Measurements from ENCODE around the gene RHBDD2.
A peak's percentile ranks its signal among the peaks of the same experiment; 100 is the strongest.
"Not testable (repeated sequence)": the region's sequence is repeated elsewhere in the genome, so short reads cannot be mapped to it uniquely, and the experiment has no call there.

The RHBDD2 gene

DNA sequence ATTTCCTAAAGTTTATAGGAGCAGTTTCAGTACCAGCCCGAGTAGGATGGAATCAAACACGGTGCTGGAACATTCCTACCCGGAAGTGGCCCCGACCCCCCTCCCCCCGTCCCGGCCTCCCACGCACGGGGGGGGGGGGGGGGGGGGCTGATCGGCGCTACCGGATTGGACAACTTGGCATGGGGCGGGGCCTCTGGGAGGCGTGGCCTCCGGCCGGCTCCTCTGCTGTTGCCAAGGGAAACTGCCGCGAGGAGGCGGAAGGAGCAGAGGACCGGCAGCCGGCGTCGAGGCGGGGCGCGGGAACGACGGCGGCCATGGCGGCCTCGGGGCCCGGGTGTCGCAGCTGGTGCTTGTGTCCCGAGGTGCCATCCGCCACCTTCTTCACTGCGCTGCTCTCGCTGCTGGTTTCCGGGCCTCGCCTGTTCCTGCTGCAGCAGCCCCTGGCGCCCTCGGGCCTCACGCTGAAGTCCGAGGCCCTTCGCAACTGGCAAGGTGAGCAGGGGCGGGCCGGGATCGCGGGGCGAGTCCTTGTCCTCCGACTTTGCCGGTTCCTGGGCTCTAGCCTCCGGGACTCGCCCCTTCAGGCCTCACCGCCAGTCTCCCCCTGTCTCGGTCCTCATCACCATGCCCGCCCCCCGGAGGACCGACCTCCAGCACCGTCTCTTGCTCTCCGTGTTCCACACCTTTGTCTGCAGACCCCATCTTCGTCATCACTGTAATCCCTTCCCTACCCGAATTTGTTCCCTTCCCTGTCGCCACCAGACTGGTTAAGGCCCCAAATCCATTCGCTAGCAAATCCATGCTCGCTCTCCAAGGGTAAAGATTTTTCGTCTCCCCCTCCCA is at the start of gene RHBDD2:
Gene RHBDD2 (plus strand): TSS at position 266 of the 843 bp plus-strand sequence. CDS start 49 bp downstream, at position 315.
- peak; percentile 97 for DNase-seq

- not testable (repeated sequence) for DNase-seq
Observed at GRCh38 chr7:75829656-75830055, 49.2 kb upstream of the RHBDD2 start.

DNA sequence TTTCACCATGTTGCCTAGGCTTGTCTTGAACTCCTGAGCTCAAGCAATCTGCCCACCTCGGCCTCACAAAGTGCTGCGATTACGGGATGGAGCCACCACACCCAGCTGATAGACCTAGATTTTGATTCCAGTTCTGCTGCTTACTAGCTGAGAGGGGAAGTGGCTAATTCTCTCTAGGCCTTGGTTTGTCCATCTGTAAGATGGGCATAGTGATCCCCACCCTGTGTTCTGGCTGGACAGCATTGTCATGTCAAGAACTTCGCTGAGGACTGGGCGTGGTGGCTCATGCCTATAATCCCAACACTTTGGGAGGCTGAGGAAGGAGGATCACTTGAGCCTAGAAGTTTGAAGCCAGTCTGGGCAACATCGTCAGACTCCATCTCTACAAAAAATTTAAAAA is 47.9 kb upstream of the RHBDD2 start:
- no peak for DNase-seq

DNA sequence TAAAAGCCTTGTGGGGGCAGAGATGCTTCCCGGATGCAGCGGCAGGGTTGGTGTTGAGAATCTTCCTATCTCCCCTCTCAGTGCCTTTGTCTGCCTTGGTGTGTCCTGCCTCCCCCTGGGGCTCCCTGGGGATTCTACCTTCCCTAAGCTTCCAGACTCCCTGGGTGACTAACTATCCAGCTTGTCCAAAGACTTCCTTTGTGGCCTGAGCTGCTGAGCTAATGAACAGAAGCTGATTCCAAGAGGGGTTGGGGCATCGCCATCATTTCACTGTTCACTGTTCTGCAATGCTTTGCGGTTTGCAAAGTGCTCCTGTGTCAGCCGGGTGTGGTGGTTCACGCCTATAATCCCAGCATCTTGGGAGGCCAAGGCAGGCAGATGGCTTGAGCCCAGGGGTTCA is 45.2 kb upstream of the RHBDD2 start:
- DNase-seq = not testable (repeated sequence)

- DNase-seq = no peak
Observed at GRCh38 chr7:75835688-75836285, 43.0 kb upstream of the RHBDD2 start.

DNA sequence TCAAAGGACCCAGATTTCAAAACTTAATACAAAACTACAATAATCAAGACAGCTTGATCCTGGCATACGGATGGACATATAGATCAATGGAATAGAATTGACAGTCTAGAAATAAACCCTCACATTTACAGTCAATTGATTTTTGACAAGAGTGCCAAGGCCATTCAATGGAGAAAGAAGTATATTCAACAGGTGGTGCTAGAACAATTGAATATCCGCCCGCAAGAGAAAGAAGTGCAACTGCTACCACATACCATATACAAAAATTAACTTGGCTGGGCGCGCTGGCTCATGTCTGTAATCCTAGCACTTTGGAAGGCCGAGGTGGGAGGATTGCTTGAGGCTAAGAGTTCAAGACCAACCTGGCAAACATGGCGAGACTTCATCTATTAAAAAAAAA is 42.0 kb upstream of the RHBDD2 start:
- no peak for DNase-seq

DNA sequence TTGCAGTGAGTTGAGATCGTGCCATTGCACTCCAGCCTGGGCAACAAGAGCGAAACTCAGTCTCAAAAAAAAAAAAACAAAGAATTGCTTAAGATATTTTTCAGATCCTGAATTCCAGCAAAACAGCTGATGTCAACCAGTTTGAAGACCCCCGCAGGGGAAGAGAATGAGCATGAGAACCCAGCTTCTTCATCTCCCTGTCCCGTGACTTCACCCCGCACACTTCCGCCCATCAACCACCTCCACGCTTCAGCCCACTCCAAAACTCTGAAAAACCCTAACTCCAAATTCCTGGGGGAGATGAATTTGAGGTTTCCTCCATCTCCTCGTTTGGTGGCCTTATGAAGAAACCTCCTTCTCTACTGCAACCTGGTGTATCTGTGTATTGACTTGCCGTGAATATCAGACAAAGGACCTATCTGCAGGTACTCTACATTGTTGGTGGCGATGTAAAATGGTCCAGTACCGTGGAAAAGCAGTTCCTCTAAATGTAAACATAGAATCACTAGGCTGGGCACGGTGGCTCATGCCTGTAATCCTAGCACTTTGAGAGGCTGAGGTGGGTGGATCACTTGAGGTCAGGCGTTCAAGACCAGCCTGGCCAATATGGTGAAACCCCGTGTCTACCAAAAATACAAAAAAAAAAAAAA is 40.4 kb upstream of the RHBDD2 start:
- not testable (repeated sequence) for DNase-seq

GRCh38 chr7:75840029-75840428 is 38.8 kb upstream of the RHBDD2 start:
- no peak for DNase-seq

DNA sequence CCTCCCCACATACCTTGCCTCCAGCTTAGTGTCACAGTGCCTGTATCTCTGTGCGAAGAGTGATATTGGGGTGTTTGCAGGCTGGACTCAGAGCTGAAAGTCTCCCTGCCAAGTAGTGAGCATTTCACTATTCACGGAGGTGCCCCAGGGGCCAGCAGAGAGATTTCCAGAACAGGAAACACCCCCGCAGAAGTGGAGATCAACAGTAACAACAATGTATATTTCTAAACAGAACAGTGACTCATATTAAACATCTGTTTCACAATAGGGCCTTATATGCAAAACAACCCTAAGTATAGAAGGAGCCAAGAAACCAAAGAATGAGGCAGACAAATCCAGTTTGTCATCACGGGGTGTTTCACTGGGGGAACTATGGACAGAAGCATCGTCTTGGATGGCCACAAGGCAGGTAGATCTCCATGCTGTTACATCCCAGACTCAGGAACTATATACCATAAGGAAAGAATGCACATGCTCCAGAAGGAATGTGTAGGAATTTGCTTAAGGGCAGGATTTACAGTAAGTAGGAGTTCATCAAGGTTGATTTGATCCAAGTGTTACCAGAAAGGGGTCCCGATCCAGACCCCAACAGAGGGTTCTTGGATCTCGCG is 35.9 kb upstream of the RHBDD2 start:
- no peak for DNase-seq

- DNase-seq = no peak
Observed at GRCh38 chr7:75843613-75844116, 35.2 kb upstream of the RHBDD2 start.

DNA sequence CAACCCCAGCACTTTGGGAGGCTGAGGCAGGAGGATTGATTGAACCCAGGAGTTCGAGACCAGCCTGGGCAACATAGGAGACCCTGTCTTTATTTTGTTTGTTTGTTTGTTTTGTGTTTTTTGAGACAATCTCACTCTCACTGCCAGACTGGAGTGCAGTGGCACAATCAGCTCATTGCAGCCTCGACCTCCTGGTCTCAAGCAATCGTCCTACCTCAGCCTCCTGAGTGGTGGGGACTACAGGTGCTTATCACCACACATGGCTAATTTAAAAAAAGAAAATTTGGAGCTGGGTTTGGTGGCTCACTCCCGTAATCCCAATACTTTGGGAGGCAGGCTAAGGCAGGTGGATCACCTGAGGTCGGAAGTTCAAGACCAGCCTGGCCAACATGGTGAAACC is 34.7 kb upstream of the RHBDD2 start:
- DNase-seq = no peak

DNA sequence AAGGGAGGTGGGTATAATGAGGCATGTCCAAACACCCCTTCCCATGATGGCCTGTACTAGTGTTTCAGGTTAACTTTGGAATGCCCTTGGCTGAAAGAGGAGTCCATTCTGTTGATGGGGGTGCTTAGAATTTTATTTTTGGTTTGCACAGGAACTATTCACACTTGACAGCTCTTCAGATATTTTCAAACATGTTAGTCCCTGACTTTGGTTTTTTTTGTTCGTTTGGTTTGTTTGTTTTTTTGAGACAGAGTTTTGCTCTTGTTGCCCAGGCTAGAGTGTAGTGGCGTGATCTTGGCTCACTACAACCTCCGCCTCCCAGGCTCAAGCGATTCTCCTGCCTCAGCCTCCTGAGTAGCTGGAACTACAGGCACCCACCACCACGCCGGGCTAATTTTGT is 33.7 kb upstream of the RHBDD2 start:
- DNase-seq = not testable (repeated sequence)

GRCh38 chr7:75847707-75848106 is 31.1 kb upstream of the RHBDD2 start:
- no peak for DNase-seq

DNA sequence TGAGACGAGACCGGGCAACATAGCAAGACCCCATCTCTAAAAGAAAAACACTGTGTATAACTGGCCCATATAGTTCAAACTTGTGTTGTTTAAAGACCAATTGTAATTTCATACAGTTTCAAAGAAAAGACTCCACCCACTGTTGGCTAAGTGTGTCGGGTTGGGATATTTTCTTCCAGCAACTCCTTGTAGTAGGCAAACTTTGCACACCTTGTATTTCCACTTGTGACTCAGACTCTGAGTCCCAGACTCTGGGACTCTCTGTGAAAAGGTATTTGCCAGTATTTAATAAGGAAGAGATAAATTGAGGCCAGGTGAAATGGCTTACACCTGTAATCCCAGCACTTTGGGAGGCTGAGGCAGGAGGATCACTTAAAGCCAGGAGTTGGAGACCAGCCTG is 29.3 kb upstream of the RHBDD2 start:
- DNase-seq = no peak

DNA sequence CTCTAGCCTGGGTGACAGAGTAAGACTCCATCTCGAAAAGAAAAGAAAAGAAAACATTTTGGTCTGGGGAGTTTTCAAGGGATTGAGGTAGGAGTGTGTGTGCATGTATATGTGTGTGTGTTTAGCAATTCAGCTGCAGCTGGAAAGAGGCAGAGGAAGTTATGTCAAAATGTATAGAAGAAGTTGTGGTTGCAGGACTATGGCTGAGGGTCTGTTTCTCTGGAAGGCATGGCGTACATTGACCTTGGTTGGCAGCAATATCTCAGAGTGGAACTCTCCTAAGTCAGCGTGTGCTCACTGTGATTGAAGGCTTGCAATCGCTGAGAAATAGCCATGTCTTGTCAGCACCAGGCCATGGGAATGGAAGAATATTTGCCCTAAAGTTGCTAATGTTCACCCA is 28.6 kb upstream of the RHBDD2 start:
- DNase-seq = no peak

GRCh38 chr7:75854233-75854632 is 24.6 kb upstream of the RHBDD2 start:
- DNase-seq = no peak

DNA sequence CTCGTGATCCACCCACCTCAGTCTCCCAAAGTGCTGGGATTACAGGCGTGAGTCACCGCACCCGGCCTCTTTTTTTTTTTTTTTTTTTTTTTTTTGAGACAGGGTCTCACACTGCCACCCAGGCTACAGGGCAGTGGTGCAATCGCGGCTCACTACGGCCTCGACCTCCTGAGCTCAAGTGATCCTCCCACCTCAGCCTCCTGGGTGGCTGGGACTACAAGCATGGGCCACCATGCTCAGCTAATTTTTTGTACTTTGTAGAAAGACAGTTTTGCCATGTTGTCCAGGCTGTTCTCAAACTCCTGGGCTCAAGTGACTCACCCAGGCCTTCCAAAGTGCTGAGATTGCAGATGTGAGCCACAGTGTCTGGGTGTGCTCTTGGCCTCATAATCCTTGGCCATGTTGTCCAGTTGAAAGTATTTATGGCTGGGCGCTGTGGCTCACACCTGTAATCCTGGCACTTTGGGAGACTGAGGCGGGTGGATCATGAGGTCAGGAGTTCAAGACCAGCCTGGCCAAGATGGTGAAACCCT is 24.0 kb upstream of the RHBDD2 start:
- DNase-seq = not testable (repeated sequence)

- no peak for DNase-seq
Observed at GRCh38 chr7:75856536-75856935, 22.3 kb upstream of the RHBDD2 start.

- no peak for DNase-seq
Observed at GRCh38 chr7:75858410-75858809, 20.4 kb upstream of the RHBDD2 start.

GRCh38 chr7:75861636-75862035 is 17.2 kb upstream of the RHBDD2 start:
- DNase-seq = no peak

GRCh38 chr7:75864251-75864650 is 14.6 kb upstream of the RHBDD2 start:
- DNase-seq = not testable (repeated sequence)

DNA sequence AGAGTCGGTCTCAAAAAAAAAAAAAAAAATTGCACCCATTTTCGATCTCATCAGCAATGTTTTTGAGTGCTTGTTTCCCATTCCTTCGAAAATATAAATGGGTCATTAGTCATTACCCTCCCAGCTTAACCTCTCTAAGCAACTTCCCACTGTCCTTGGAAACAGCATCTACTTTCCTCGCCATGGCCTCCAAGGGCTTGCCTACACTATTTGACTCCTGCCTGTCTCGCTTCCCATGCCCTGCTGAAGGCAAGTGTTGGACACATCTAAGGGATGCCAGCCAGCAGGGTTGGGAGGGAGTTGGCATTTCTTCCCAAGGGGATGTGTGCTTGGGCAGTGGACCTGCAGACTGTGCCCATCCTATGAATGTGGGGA is 12.7 kb upstream of the RHBDD2 start:
- no peak for DNase-seq
